ENCODE results near the gene UNC13B. TPM values are rescaled to one million over a fixed set of nuclear protein-coding genes. Genes with fewer than 3 reads are reported as not detected.

UNC13B gene
- total and polyA plus RNA-seq, 9 of the 15 experiments (the other 6 are each of a cell fraction or from before 2014, with no cell fraction given): 2.4 to 11.5 (median 8.6) TPM

DNA sequence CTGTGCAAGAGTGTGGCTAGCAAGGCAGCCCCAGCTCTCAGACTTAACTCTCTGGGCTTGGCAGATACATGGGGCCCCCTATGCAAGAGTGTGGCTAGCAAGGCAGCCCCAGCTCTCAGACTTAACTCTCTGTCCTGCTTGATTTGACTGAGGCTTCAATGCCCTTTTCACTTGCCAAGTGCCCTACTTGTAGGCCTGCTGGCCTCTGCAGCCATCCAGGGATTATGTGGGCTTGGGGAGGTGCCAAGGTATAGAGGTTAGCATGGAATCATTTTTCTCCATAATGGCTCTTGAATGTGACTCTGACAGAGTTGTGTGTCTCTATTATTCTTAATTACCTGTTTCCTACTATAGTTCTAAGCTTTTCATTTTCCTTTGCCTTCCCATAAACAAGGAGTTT is 212.6 kb downstream of the UNC13B start:
- Histone ChIP-seq H3K36me3 (ENCODE audit: control insufficient read depth, insufficient read depth, low read length) (no peaks in the 10 kb centered on the region), H3K27ac (ENCODE audit: extremely low read depth, low read depth, low read length) (no peak overlapping the region), H3K4me1 (replicated peaks in 1 of 2; ENCODE audit: control insufficient read depth in 2 of 2, insufficient read depth in 2 of 2, low read length in 2 of 2) (no peaks in the 10 kb centered on the region), H3K9ac (ENCODE audit: insufficient read depth in 1 of 2, low read depth in 2 of 2, low read length in 2 of 2) (no peak overlapping the region), H3K9me3 (replicated peaks; ENCODE audit: control insufficient read depth, insufficient read depth, low read depth, low read length) (no peaks in the 10 kb centered on the region), H3K4me2 (ENCODE audit: insufficient read depth, low read length) (no peak overlapping the region), H3K9me1 (ENCODE audit: control insufficient read depth, insufficient read depth, low read length) (no peaks in the 10 kb centered on the region), H2AFZ (ENCODE audit: low read depth, low read length) (no peak overlapping the region), H3K4me3 (no peak overlapping the region), H3K79me2 (ENCODE audit: control insufficient read depth, insufficient read depth, low read length) (no peaks in the 10 kb centered on the region), H4K20me1 (replicated peaks; ENCODE audit: control insufficient read depth, insufficient read depth, low read length) (no peaks in the 10 kb centered on the region), H3K27me3 (ENCODE audit: control insufficient read depth in 2 of 2, insufficient read depth in 2 of 2, low read length in 2 of 2) (no peaks in the 10 kb centered on the region)
- CTCF ChIA-PET (ENCODE audit: low intra/inter-chr PET ratio): no interaction called here
- ATAC-seq (no peak), FAIRE-seq (no peak), DNase-seq (ENCODE audit: extremely low read depth in 1 of 4, low spot score in 3 of 4) (no peak)
- in situ Hi-C loops (cut with MboI) (no loop called here), intact Hi-C loops (cut with micrococcal nuclease) (no loop called here)
- BruUV-seq (replicated peaks): no TSS peak
- POLR2A ChIA-PET: no interaction called here
- TF ChIP-seq GTF2E2 (tag; IDR thresholded peaks at IDR 0.05) (no peak), SNIP1 (IDR thresholded peaks at IDR 0.05; ENCODE audit: low read depth) (no peak), YBX1 (IDR thresholded peaks at IDR 0.05) (no peak), KAT2B (IDR thresholded peaks at IDR 0.05; ENCODE audit: low read depth, low read length) (no peak), HMG20A (CRISPR knock-in tag; conservative IDR thresholded peaks at IDR 0.05) (no peak), POLR3A (IDR thresholded peaks at IDR 0.05; ENCODE audit: borderline replicate concordance, extremely low read depth, insufficient read depth, insufficient read length) (no peak), ZNF12 (CRISPR knock-in tag; IDR thresholded peaks at IDR 0.05) (no peak), GATAD2A (IDR thresholded peaks at IDR 0.05) (no peak)
- TF ChIP-seq, protein P1, sequence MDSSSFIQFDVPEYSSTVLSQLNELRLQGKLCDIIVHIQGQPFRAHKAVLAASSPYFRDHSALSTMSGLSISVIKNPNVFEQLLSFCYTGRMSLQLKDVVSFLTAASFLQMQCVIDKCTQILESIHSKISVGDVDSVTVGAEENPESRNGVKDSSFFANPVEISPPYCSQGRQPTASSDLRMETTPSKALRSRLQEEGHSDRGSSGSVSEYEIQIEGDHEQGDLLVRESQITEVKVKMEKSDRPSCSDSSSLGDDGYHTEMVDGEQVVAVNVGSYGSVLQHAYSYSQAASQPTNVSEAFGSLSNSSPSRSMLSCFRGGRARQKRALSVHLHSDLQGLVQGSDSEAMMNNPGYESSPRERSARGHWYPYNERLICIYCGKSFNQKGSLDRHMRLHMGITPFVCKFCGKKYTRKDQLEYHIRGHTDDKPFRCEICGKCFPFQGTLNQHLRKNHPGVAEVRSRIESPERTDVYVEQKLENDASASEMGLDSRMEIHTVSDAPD (CRISPR knock-in tag; IDR thresholded peaks at IDR 0.05): no peak
- TF ChIP-seq, protein P2, sequence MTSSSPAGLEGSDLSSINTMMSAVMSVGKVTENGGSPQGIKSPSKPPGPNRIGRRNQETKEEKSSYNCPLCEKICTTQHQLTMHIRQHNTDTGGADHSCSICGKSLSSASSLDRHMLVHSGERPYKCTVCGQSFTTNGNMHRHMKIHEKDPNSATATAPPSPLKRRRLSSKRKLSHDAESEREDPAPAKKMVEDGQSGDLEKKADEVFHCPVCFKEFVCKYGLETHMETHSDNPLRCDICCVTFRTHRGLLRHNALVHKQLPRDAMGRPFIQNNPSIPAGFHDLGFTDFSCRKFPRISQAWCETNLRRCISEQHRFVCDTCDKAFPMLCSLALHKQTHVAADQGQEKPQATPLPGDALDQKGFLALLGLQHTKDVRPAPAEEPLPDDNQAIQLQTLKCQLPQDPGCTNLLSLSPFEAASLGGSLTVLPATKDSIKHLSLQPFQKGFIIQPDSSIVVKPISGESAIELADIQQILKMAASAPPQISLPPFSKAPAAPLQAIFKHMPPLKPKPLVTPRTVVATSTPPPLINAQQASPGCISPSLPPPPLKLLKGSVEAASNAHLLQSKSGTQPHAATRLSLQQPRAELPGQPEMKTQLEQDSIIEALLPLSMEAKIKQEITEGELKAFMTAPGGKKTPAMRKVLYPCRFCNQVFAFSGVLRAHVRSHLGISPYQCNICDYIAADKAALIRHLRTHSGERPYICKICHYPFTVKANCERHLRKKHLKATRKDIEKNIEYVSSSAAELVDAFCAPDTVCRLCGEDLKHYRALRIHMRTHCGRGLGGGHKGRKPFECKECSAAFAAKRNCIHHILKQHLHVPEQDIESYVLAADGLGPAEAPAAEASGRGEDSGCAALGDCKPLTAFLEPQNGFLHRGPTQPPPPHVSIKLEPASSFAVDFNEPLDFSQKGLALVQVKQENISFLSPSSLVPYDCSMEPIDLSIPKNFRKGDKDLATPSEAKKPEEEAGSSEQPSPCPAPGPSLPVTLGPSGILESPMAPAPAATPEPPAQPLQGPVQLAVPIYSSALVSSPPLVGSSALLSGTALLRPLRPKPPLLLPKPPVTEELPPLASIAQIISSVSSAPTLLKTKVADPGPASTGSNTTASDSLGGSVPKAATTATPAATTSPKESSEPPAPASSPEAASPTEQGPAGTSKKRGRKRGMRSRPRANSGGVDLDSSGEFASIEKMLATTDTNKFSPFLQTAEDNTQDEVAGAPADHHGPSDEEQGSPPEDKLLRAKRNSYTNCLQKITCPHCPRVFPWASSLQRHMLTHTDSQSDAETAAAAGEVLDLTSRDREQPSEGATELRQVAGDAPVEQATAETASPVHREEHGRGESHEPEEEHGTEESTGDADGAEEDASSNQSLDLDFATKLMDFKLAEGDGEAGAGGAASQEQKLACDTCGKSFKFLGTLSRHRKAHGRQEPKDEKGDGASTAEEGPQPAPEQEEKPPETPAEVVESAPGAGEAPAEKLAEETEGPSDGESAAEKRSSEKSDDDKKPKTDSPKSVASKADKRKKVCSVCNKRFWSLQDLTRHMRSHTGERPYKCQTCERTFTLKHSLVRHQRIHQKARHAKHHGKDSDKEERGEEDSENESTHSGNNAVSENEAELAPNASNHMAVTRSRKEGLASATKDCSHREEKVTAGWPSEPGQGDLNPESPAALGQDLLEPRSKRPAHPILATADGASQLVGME (CRISPR knock-in tag; IDR thresholded peaks at IDR 0.05): no peak
- TF ChIP-seq, protein P3, sequence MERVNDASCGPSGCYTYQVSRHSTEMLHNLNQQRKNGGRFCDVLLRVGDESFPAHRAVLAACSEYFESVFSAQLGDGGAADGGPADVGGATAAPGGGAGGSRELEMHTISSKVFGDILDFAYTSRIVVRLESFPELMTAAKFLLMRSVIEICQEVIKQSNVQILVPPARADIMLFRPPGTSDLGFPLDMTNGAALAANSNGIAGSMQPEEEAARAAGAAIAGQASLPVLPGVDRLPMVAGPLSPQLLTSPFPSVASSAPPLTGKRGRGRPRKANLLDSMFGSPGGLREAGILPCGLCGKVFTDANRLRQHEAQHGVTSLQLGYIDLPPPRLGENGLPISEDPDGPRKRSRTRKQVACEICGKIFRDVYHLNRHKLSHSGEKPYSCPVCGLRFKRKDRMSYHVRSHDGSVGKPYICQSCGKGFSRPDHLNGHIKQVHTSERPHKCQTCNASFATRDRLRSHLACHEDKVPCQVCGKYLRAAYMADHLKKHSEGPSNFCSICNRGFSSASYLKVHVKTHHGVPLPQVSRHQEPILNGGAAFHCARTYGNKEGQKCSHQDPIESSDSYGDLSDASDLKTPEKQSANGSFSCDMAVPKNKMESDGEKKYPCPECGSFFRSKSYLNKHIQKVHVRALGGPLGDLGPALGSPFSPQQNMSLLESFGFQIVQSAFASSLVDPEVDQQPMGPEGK (CRISPR knock-in tag; IDR thresholded peaks at IDR 0.05; ENCODE audit: borderline replicate concordance): no peak
